Kidney epithelial cell (primary cell): ENCODE measurements around the gene TYMP. TPM values are rescaled to one million over a fixed set of nuclear protein-coding genes. Genes with fewer than 3 reads are reported as not detected.

ENCODE experiments used
- DNase-seq: peaks from one replicate; pipeline ENCODE4 v3.0.0-alpha.2; 2010; ENCODE audit warnings: low read depth
- H3K27me3 ChIP-seq: 2 replicates; pipeline ENCODE4 v1.6.0; 2011; ENCODE audit warnings: low read length; ENCODE audit not compliant: control insufficient read depth, insufficient read depth
- H3K36me3 ChIP-seq: 2 replicates; pipeline ENCODE4 v1.5.1; 2011; ENCODE audit warnings: low read length; ENCODE audit not compliant: control insufficient read depth, insufficient read depth
- H3K4me3 ChIP-seq: 2 replicates; pipeline ENCODE4 v1.5.1; 2011; ENCODE audit warnings: low read depth, mild to moderate bottlenecking, control low read depth, low read length
- total RNA-seq: library from RNA; depleted of rRNA; stranded (reverse); fragments of >200 nt; gene quantifications from 2 replicates; pipeline ENCODE4 v1.2.3, GENCODE V29; 2015
- TF ChIP-seq, protein P1 (sequence below): IDR thresholded peaks from 2 replicates; pipeline ENCODE4 v1.5.1; 2011; ENCODE audit warnings: mild to moderate bottlenecking, moderate library complexity, low read length, control low read depth, inconsistent platforms; ENCODE audit not compliant: insufficient read depth, poor library complexity, severe bottlenecking

The TYMP gene
- total RNA-seq, 1 donor from 2014 or later, result 53.1 TPM

- Histone ChIP-seq H3K36me3 (no peaks in the 10 kb centered on the region), H3K27me3 (peaks cover 20% of the 10 kb centered on the region), H3K4me3 (no peak overlapping the region)
- no peak for DNase-seq
- TF ChIP-seq, protein P1, sequence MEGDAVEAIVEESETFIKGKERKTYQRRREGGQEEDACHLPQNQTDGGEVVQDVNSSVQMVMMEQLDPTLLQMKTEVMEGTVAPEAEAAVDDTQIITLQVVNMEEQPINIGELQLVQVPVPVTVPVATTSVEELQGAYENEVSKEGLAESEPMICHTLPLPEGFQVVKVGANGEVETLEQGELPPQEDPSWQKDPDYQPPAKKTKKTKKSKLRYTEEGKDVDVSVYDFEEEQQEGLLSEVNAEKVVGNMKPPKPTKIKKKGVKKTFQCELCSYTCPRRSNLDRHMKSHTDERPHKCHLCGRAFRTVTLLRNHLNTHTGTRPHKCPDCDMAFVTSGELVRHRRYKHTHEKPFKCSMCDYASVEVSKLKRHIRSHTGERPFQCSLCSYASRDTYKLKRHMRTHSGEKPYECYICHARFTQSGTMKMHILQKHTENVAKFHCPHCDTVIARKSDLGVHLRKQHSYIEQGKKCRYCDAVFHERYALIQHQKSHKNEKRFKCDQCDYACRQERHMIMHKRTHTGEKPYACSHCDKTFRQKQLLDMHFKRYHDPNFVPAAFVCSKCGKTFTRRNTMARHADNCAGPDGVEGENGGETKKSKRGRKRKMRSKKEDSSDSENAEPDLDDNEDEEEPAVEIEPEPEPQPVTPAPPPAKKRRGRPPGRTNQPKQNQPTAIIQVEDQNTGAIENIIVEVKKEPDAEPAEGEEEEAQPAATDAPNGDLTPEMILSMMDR, result no peak
Measured at GRCh38 chr22:50483106-50483505, 46.7 kb downstream of the TYMP start.

GRCh38 chr22:50482107-50483074 is 47.4 kb downstream of the TYMP start:
- no peak for DNase-seq
- H3K4me3 ChIP-seq, result peak overlapping the region; percentile 39
- no peaks in the 10 kb centered on the region for H3K36me3 ChIP-seq
- H3K27me3 ChIP-seq, result peaks cover 20% of the 10 kb centered on the region
- TF ChIP-seq, protein P1, result no peak

GRCh38 chr22:50481440-50482106 is 48.2 kb downstream of the TYMP start, which contains the start of gene ADM2:
Gene ADM2 (plus strand): TSS chr22:50481543. CDS start chr22:50481848, 305 bp downstream.
- Histone ChIP-seq H3K27me3 (peaks cover 20% of the 10 kb centered on the region), H3K36me3 (no peaks in the 10 kb centered on the region), H3K4me3 (peak within 1 kb of the TSS; percentile 39)
- DNase-seq, result no peak
- TF ChIP-seq, protein P1, result no peak

GRCh38 chr22:50481045-50481439 is 48.8 kb downstream of the TYMP start:
- Histone ChIP-seq H3K4me3 (peak overlapping the region; percentile 39), H3K36me3 (no peaks in the 10 kb centered on the region), H3K27me3 (peaks cover 20% of the 10 kb centered on the region)
- TF ChIP-seq, protein P1, result no peak
- no peak for DNase-seq

- no peak for DNase-seq
- peaks cover 20% of the 10 kb centered on the region for H3K27me3 ChIP-seq
- no peaks in the 10 kb centered on the region for H3K36me3 ChIP-seq
- H3K4me3 ChIP-seq, result no peak overlapping the region
- TF ChIP-seq, protein P1, result no peak
Measured at GRCh38 chr22:50479721-50480120, 50.1 kb downstream of the TYMP start.
